HUES64 (cell line): ENCODE results near the gene SLC9A9.

Source experiments
- H3K27ac ChIP-seq: 2 replicates; pipeline ENCODE4 v1.7.0; 2013; ENCODE audit warnings: low read depth, low read length, inconsistent platforms
- H3K27me3 ChIP-seq: 2 replicates; pipeline ENCODE4 v1.6.1; 2013; ENCODE audit warnings: mild to moderate bottlenecking, low read length; ENCODE audit not compliant: insufficient read depth
- H3K36me3 ChIP-seq: 2 replicates; pipeline ENCODE4 v1.6.1; 2013; ENCODE audit warnings: mild to moderate bottlenecking, low read length; ENCODE audit not compliant: insufficient read depth
- H3K4me1 ChIP-seq: 2 replicates; pipeline ENCODE4 v1.6.1; 2013; ENCODE audit warnings: mild to moderate bottlenecking, low read length, moderate library complexity; ENCODE audit not compliant: insufficient read depth
- H3K4me3 ChIP-seq: 2 replicates; pipeline ENCODE4 v1.5.1; 2013; ENCODE audit warnings: mild to moderate bottlenecking, low read length, moderate library complexity
- H3K9ac ChIP-seq: 2 replicates; pipeline ENCODE4 v1.6.1; 2013; ENCODE audit warnings: mild to moderate bottlenecking, low read depth, low read length
- H3K9me3 ChIP-seq: 2 replicates; pipeline ENCODE4 v1.6.1; 2013; ENCODE audit warnings: low read depth, low read length; ENCODE audit not compliant: insufficient read depth
- WGBS: fragments of 150-250, 120-280 bp; methylation state at CpG from one replicate; pipeline ENCODE4 v1.1.7; 2013; ENCODE audit warnings: missing lambda C conversion rate; 5-methylcytosine and 5-hydroxymethylcytosine counted together

Gene SLC9A9

DNA sequence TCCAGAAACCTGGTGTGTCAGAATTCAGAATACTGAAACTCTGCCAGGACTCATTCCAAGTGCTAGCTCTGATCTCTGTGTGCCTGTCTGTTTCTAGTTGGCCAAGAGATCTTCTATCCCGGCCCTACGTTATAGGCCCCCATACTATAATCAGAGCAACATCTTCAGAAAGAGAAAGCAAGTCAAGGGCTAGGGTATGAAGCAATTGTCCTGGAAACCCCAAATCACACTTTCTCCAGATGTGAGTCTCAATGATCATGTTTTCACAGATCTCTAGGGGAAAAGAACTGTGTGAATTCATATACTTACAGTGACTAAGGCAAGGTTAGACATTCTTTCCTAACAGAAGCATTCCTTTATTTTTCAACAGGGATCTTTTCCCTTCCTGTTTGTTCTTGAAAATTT, 309.7 kb downstream of the SLC9A9 start:
- WGBS: 66% methylated on average over 2 of the region's 2 CpGs
- Histone ChIP-seq H3K9me3 (no peaks in the 10 kb centered on the region), H3K4me1 (no peaks in the 10 kb centered on the region; the same call in 1 of the 2 replicates), H3K27me3 (no peaks in the 10 kb centered on the region), H3K27ac (no peak overlapping the region), H3K36me3 (no peaks in the 10 kb centered on the region), H3K4me3 (no peak overlapping the region), H3K9ac (no peak overlapping the region)

GRCh38 chr3:143538061-143538460, 310.2 kb downstream of the SLC9A9 start:
- no peaks in the 10 kb centered on the region for H3K36me3 ChIP-seq
- WGBS: 85% methylated on average over 1 of the region's 1 CpG
- H3K27ac ChIP-seq: no peak overlapping the region
- no peaks in the 10 kb centered on the region for H3K27me3 ChIP-seq
- H3K9me3 ChIP-seq: no peaks in the 10 kb centered on the region
- no peaks in the 10 kb centered on the region; the same call in 1 of the 2 replicates for H3K4me1 ChIP-seq
- H3K9ac ChIP-seq: no peak overlapping the region
- H3K4me3 ChIP-seq: no peak overlapping the region

GRCh38 chr3:143536817-143537535, 311.3 kb downstream of the SLC9A9 start:
- H3K4me1 ChIP-seq: no peaks in the 10 kb centered on the region; the same call in 1 of the 2 replicates
- H3K9me3 ChIP-seq: no peaks in the 10 kb centered on the region
- H3K36me3 ChIP-seq: no peaks in the 10 kb centered on the region
- no peak overlapping the region for H3K9ac ChIP-seq
- H3K27ac ChIP-seq: no peak overlapping the region
- 88% methylated on average over 3 of the region's 3 CpGs for WGBS
- no peaks in the 10 kb centered on the region for H3K27me3 ChIP-seq
- H3K4me3 ChIP-seq: no peak overlapping the region

DNA sequence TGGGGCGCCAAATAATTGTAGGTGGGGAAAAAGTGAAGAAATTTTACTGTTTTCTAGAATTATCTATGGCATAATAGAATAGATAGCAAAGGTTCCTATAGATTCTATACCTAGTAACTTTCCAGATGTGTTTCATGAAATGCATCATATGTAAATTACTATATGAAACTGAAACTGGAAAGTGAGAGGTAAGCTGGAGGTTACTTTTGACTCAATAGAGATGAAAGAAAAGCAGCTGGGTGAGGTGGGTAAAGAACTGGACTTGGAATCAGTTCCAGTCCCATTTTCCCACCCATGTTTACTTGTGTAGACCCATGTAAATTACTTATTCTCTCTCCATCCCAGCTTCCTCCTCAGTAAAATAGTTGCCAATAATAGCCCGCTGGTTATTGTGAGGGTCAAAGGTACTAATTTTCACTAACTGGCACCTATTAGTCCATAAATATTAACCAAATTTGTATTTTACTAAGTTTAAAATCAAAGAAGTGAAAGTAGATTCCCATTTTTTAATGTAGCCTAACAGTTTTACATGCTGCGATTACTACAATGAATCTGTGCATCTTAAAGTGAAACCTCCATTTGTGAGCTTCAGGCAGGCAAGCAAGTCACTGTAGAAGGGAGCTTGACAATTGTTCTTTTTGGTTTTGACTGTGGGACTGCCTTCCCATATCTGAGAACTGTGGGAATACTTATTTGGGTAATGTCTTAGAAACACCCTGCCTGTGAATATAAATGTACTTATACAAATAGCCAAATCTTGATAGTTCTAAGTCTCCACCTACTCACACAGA, 312.1 kb downstream of the SLC9A9 start:
- Histone ChIP-seq H3K9me3 (no peaks in the 10 kb centered on the region), H3K4me1 (no peaks in the 10 kb centered on the region; the same call in 1 of the 2 replicates), H3K27ac (no peak overlapping the region), H3K36me3 (no peaks in the 10 kb centered on the region), H3K9ac (no peak overlapping the region), H3K4me3 (no peak overlapping the region), H3K27me3 (no peaks in the 10 kb centered on the region)
- WGBS: 100% methylated on average over 2 of the region's 3 CpGs

GRCh38 chr3:143533391-143533790, 314.9 kb downstream of the SLC9A9 start:
- no peak overlapping the region for H3K27ac ChIP-seq
- H3K27me3 ChIP-seq: no peaks in the 10 kb centered on the region
- H3K9me3 ChIP-seq: no peaks in the 10 kb centered on the region
- no peaks in the 10 kb centered on the region for H3K4me1 ChIP-seq
- no peaks in the 10 kb centered on the region for H3K36me3 ChIP-seq
- no peak overlapping the region for H3K9ac ChIP-seq
- no peak overlapping the region for H3K4me3 ChIP-seq

DNA sequence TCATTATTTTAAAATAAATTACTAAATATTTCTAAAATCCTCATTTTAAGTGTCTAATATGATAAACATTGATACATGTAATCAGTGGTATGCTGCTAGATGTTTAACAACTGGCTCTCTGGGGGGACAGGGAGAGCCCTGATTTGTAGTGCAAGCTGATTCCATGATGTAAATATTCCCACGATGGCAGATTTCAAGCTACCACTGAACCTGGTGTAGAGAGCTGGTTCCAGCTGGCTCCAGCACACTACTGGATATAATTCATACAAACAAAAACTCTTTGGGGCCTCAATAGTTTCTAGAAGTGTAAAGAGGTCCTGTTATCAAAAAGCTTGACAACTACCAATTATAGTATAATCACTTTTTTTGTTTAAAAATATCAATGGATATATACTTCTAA, 316.2 kb downstream of the SLC9A9 start:
- 88% methylated on average over 1 of the region's 1 CpG for whole genome bisulfite sequencing
- Histone ChIP-seq H3K4me3 (no peak overlapping the region), H3K27ac (no peak overlapping the region), H3K9me3 (no peaks in the 10 kb centered on the region), H3K4me1 (no peaks in the 10 kb centered on the region), H3K9ac (no peak overlapping the region), H3K36me3 (no peaks in the 10 kb centered on the region), H3K27me3 (no peaks in the 10 kb centered on the region)

DNA sequence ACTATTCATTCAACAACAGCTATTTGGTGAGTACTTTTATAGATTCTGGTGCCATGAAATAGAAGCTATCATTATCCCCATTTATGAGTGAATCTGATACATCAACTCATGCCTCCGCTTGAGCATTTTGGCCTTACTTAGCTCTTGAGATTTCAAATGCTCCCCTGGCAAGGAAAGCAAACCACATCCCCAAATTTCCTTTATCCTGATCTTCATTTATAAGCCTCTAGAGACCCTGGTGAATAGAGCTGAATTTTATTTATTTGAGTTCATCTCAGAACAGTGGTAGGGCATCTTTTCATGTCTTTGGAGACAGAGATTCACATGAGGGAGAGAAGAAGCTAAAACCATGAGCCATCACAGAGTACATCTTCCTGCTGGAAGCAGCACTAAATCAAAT, 317.2 kb downstream of the SLC9A9 start:
- H3K4me1 ChIP-seq: no peaks in the 10 kb centered on the region
- no peaks in the 10 kb centered on the region for H3K27me3 ChIP-seq
- no peak overlapping the region for H3K27ac ChIP-seq
- WGBS: 93% methylated on average over 1 of the region's 1 CpG
- no peak overlapping the region for H3K9ac ChIP-seq
- no peaks in the 10 kb centered on the region for H3K9me3 ChIP-seq
- H3K4me3 ChIP-seq: no peak overlapping the region
- no peaks in the 10 kb centered on the region for H3K36me3 ChIP-seq

- Histone ChIP-seq H3K9ac (no peak overlapping the region), H3K27ac (no peak overlapping the region), H3K27me3 (no peaks in the 10 kb centered on the region), H3K9me3 (no peaks in the 10 kb centered on the region), H3K36me3 (no peaks in the 10 kb centered on the region), H3K4me1 (no peaks in the 10 kb centered on the region), H3K4me3 (no peak overlapping the region)
- WGBS: 94% methylated on average over 3 of the region's 3 CpGs
These were observed 318.5 kb downstream of the SLC9A9 start for GRCh38 chr3:143529798-143530197.

- H3K9me3 ChIP-seq: no peaks in the 10 kb centered on the region
- H3K9ac ChIP-seq: no peak overlapping the region
- no peaks in the 10 kb centered on the region for H3K27me3 ChIP-seq
- no peak overlapping the region for H3K4me3 ChIP-seq
- WGBS: 90% methylated on average over 5 of the region's 5 CpGs
- H3K4me1 ChIP-seq: no peaks in the 10 kb centered on the region
- H3K36me3 ChIP-seq: no peaks in the 10 kb centered on the region
- no peak overlapping the region for H3K27ac ChIP-seq
These were observed 319.2 kb downstream of the SLC9A9 start for GRCh38 chr3:143529018-143529478.

- 82% methylated on average over 1 of the region's 1 CpG for WGBS
- no peaks in the 10 kb centered on the region for H3K4me1 ChIP-seq
- no peak overlapping the region for H3K9ac ChIP-seq
- H3K27me3 ChIP-seq: no peaks in the 10 kb centered on the region
- no peak overlapping the region for H3K4me3 ChIP-seq
- H3K27ac ChIP-seq: no peak overlapping the region
- H3K9me3 ChIP-seq: no peaks in the 10 kb centered on the region
- no peaks in the 10 kb centered on the region for H3K36me3 ChIP-seq
These were observed 322.2 kb downstream of the SLC9A9 start for GRCh38 chr3:143526011-143526545.

GRCh38 chr3:143525408-143525807, 322.9 kb downstream of the SLC9A9 start:
- Histone ChIP-seq H3K27me3 (no peaks in the 10 kb centered on the region), H3K9ac (no peak overlapping the region), H3K4me1 (no peaks in the 10 kb centered on the region), H3K36me3 (no peaks in the 10 kb centered on the region), H3K4me3 (no peak overlapping the region), H3K9me3 (no peaks in the 10 kb centered on the region), H3K27ac (no peak overlapping the region)
- WGBS: 93% methylated on average over 1 of the region's 2 CpGs
